DND-41 (cell line): ENCODE data around the gene TEX11.

ENCODE experiments used
- ATAC-seq: fragments of 200-7000 bp; cut with Tn5 transposase; 3 replicates; pipeline ENCODE4 v1.9.1; 2021; ENCODE audit warnings: low read depth; ENCODE audit not compliant: insufficient read depth
- DNase-seq: peaks from one replicate; pipeline ENCODE4 v3.0.0-alpha.2; 2020
- H2AFZ ChIP-seq: 2 replicates; pipeline ENCODE4 v1.6.0; 2012; ENCODE audit warnings: low read depth, low read length
- H3K27ac ChIP-seq: 2 replicates; pipeline ENCODE4 v1.5.1; 2012; ENCODE audit warnings: low read length, inconsistent platforms
- H3K27me3 ChIP-seq: fragments of 200-600 bp; sonication (generic); 2 replicates; pipeline ENCODE4 v1.6.0; 2012; ENCODE audit warnings: low read length, mild to moderate bottlenecking, inconsistent platforms; ENCODE audit not compliant: insufficient read depth, poor library complexity
- H3K36me3 ChIP-seq: 2 replicates; pipeline ENCODE4 v1.5.1; 2012; ENCODE audit warnings: low read length, inconsistent platforms; ENCODE audit not compliant: insufficient read depth
- H3K4me1 ChIP-seq: 2 replicates; pipeline ENCODE4 v1.5.1; 2012; ENCODE audit warnings: mild to moderate bottlenecking, low read length; ENCODE audit not compliant: insufficient read depth
- H3K4me2 ChIP-seq: 2 replicates; pipeline ENCODE4 v1.6.0; 2012; ENCODE audit warnings: mild to moderate bottlenecking, moderate library complexity, low read length, inconsistent platforms; ENCODE audit not compliant: insufficient read depth
- H3K4me3 ChIP-seq, 2 experiments: fragments of 200-600 bp in 1 of 2; shearing (Covaris generic) in 1 of 2; 2 replicates each; pipeline ENCODE4 v1.5.1; 2012 to 2016; ENCODE audit warnings: inconsistent platforms in 2 of 2, low read length in 2 of 2, mild to moderate bottlenecking in 2 of 2, low read depth in 1 of 2, moderate library complexity in 1 of 2
- H3K79me2 ChIP-seq: 2 replicates; pipeline ENCODE4 v1.6.0; 2012; ENCODE audit warnings: low read length, inconsistent platforms; ENCODE audit not compliant: insufficient read depth
- H3K9ac ChIP-seq: 2 replicates; pipeline ENCODE4 v1.6.0; 2012; ENCODE audit warnings: low read depth, mild to moderate bottlenecking, inconsistent platforms, low read length, moderate library complexity
- H3K9me3 ChIP-seq: 2 replicates; pipeline ENCODE4 v1.5.1; 2012; ENCODE audit warnings: low read length, moderate library complexity, mild to moderate bottlenecking, inconsistent platforms; ENCODE audit not compliant: insufficient read depth, severe bottlenecking
- H4K20me1 ChIP-seq: 2 replicates; pipeline ENCODE4 v1.6.0; 2012; ENCODE audit warnings: low read length; ENCODE audit not compliant: insufficient read depth
- CTCF ChIP-seq: IDR thresholded peaks from 2 replicates; pipeline ENCODE4 v1.5.1; 2012; ENCODE audit warnings: borderline replicate concordance, low read length, moderate library complexity, mild to moderate bottlenecking; ENCODE audit not compliant: poor library complexity, severe bottlenecking; ENCODE audit errors: extremely low read depth
- EZH2 ChIP-seq: IDR thresholded peaks from 3 replicates; pipeline ENCODE4 v1.6.1; 2012; ENCODE audit warnings: borderline replicate concordance, low read depth, mild to moderate bottlenecking, moderate library complexity, low read length, inconsistent platforms; ENCODE audit not compliant: severe bottlenecking

Gene TEX11

GRCh38 chrX:70826715-70827114 lies 81.8 kb downstream of the TEX11 start:
- Histone ChIP-seq H3K4me1 (no peaks in the 10 kb centered on the region), H3K9me3 (no peaks in the 10 kb centered on the region), H3K36me3 (no peaks in the 10 kb centered on the region), H3K27me3 (no peaks in the 10 kb centered on the region), H3K79me2 (no peaks in the 10 kb centered on the region), H3K27ac (no peak overlapping the region), H2AFZ (no peak overlapping the region), H4K20me1 (no peaks in the 10 kb centered on the region), H3K4me2 (no peak overlapping the region), H3K4me3 (no peak overlapping the region), H3K9ac (no peak overlapping the region)
- DNase-seq (no peak), ATAC-seq (no peak)
- TF ChIP-seq CTCF = no peak
- TF ChIP-seq EZH2 = no peak

DNA sequence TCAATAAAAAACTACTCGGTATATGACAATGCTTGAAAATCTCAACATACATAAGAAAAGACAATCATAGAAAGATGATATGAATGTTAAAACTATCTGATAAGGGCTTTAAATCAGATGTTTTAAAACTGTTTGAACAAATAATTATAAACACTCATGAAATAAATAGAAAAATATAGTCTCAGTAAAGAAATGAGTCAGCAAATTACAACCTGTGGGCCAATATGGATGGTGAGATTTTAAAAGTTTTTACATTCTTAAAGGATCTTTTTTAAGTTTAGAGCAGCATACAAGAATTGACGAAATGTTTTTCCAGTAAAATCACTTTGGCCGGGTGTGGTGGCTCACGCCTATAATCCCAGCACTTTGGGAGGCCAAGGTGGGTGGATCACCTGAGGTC lies 83.1 kb downstream of the TEX11 start:
- no peaks in the 10 kb centered on the region for H3K27me3 ChIP-seq
- no peaks in the 10 kb centered on the region for H3K36me3 ChIP-seq
- no peaks in the 10 kb centered on the region for H3K4me1 ChIP-seq
- H3K79me2 ChIP-seq = no peaks in the 10 kb centered on the region
- no peaks in the 10 kb centered on the region for H4K20me1 ChIP-seq
- no peak overlapping the region for H3K27ac ChIP-seq
- ATAC-seq (no peak), DNase-seq (no peak)
- H3K4me3 ChIP-seq = no peak overlapping the region
- TF ChIP-seq CTCF (no peak), EZH2 (no peak)
- no peak overlapping the region for H2AFZ ChIP-seq
- H3K4me2 ChIP-seq = no peak overlapping the region
- H3K9me3 ChIP-seq = no peaks in the 10 kb centered on the region
- no peak overlapping the region for H3K9ac ChIP-seq

GRCh38 chrX:70808942-70809940 lies 99.3 kb downstream of the TEX11 start:
- Histone ChIP-seq H3K27me3 (no peaks in the 10 kb centered on the region), H3K9me3 (no peaks in the 10 kb centered on the region), H3K79me2 (no peaks in the 10 kb centered on the region), H3K4me2 (no peak overlapping the region), H3K36me3 (no peaks in the 10 kb centered on the region), H3K27ac (no peak overlapping the region), H3K4me1 (no peaks in the 10 kb centered on the region), H3K9ac (no peak overlapping the region), H4K20me1 (no peaks in the 10 kb centered on the region), H3K4me3 (no peak overlapping the region), H2AFZ (no peak overlapping the region)
- DNase-seq (no peak), ATAC-seq (no peak)
- TF ChIP-seq CTCF (no peak), EZH2 (no peak)
